PC-9 (cell line): Measurements from ENCODE around the gene NDUFC1.

Experiments
- EZH2 ChIP-seq: fragments of 200-600 bp; sonication (generic); IDR thresholded peaks from 2 replicates; pipeline ENCODE4 v1.8.0; 2017; ENCODE audit warnings: antibody characterized with exemption, low read depth
- TF ChIP-seq, protein P1 (sequence below): fragments of 200-600 bp; sonication (generic); conservative IDR thresholded peaks from 2 replicates; pipeline ENCODE4 v1.6.1; 2017; ENCODE audit warnings: mixed run types, antibody characterized with exemption, mild to moderate bottlenecking, moderate library complexity

DNA sequence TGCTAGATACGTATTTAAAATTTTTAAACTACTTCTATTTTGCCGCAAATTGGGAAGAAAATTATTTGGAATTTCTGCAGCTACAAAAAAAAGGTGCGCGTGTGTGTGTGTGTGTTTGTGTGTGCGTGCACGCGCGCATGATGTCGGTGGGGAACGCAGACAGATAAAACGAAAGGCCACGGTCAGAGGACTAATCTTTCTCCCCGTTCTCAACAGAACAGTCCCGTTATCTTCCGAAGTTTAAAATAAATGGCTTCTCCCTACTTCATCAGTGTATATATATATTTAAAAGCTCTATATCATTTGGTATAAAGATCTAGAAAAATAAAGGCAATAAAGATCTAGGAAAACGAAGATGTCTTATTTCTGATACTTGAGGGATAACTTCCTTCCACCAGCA, 23.8 kb downstream of the NDUFC1 start:
- TF ChIP-seq, protein P1, sequence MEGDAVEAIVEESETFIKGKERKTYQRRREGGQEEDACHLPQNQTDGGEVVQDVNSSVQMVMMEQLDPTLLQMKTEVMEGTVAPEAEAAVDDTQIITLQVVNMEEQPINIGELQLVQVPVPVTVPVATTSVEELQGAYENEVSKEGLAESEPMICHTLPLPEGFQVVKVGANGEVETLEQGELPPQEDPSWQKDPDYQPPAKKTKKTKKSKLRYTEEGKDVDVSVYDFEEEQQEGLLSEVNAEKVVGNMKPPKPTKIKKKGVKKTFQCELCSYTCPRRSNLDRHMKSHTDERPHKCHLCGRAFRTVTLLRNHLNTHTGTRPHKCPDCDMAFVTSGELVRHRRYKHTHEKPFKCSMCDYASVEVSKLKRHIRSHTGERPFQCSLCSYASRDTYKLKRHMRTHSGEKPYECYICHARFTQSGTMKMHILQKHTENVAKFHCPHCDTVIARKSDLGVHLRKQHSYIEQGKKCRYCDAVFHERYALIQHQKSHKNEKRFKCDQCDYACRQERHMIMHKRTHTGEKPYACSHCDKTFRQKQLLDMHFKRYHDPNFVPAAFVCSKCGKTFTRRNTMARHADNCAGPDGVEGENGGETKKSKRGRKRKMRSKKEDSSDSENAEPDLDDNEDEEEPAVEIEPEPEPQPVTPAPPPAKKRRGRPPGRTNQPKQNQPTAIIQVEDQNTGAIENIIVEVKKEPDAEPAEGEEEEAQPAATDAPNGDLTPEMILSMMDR = no peak
- TF ChIP-seq EZH2 = no peak
